ENCODE results near the gene FHIT. TPM values are rescaled to one million over a fixed set of nuclear protein-coding genes. Genes with fewer than 3 reads are reported as not detected.

The FHIT gene
- total and polyA plus RNA-seq, 5 experiments from 2014 or later: 11.7 to 32.3 (median 15.5) TPM

DNA sequence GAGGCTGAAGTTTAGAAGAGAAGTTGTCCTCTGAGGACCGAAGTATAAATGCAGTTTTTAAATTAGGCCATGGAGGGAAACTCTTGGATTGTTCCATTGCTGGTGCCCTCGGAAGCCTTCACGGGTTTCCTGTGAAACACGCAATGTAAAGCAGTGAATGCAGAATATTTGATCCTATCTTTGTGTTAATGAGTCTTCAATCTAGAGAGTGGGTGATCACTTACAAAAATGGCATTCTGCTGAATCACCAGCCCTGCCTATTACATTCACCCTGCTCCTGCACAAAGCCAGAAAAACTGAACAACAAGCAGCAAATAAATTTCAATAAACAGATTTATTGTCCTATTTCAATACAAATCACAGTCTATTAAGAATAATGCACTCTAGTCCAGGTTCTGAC, 1063.9 kb downstream of the FHIT start:
- no peak for ATAC-seq
- peaks cover 0 to 9% (median under 1%) of the 10 kb centered on the region in 4 donors for H3K4me1 Mint-ChIP-seq
- H3K36me3 Mint-ChIP-seq: no peaks in the 10 kb centered on the region
- peaks cover 0 to 2% (median 0%) of the 10 kb centered on the region in 9 donors for H3K9me3 Mint-ChIP-seq
- H3K27me3 Mint-ChIP-seq: no peaks in the 10 kb centered on the region
- POLR2A ChIA-PET: no interaction called here
- H3K27ac Mint-ChIP-seq: no peak overlapping the region
- H3K4me3 Mint-ChIP-seq: no peak overlapping the region
- no peak for DNase-seq

DNA sequence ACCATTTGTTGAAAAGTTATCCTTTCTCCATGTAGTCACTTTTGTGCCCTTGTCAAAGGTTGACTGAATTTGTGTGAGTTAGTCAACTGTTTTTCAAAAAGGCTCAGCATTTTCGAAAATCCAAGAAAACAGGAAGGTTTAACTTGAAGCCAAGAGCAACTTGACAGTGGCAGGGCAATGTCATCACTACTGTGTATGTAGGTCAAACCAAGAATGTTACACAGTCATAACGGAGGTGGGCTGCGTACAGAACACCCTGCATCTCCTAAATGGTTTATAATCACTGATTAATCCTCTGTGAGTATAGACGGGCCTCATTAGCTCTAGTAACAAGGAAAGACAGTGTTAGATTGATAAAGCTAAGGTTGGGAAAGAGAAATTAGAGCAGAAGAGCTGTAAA, 1064.9 kb downstream of the FHIT start:
- no peaks in the 10 kb centered on the region for H3K27me3 Mint-ChIP-seq
- H3K4me1 Mint-ChIP-seq: peaks cover 0 to 8% (median 0%) of the 10 kb centered on the region in 4 donors
- DNase-seq: no peak
- no peak for ATAC-seq
- no peak overlapping the region for H3K27ac Mint-ChIP-seq
- no peaks in the 10 kb centered on the region for H3K36me3 Mint-ChIP-seq
- peaks cover 0 to 2% (median 0%) of the 10 kb centered on the region in 9 donors for H3K9me3 Mint-ChIP-seq
- no peak overlapping the region for H3K4me3 Mint-ChIP-seq
- POLR2A ChIA-PET: no interaction called here

DNA sequence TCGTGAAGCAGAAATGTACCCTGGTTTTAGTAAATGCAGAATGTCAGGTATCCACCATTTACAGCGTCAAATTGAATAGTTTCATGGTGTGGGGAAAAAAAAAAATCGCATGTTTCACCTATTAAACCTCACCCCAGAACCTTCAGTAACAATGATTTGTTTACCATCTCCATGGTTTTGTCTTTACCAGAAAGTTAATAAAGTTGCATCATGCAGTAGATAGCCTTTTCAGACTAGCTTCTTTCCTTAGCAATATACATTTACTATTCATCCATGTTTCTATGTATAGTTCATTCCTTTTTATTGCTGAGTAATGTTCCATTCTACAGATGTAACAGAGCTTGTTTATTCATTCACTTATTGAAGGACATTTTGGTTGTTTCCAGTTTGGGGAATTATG, 1066.1 kb downstream of the FHIT start:
- Mint-ChIP-seq H3K9me3 (peaks cover 0 to 2% (median 0%) of the 10 kb centered on the region in 9 donors), H3K36me3 (no peaks in the 10 kb centered on the region), H3K27me3 (no peaks in the 10 kb centered on the region), H3K4me3 (no peak overlapping the region), H3K4me1 (peaks cover 0 to 8% (median 0%) of the 10 kb centered on the region in 4 donors), H3K27ac (no peak overlapping the region)
- POLR2A ChIA-PET: no interaction called here
- DNase-seq (no peak), ATAC-seq (no peak)

DNA sequence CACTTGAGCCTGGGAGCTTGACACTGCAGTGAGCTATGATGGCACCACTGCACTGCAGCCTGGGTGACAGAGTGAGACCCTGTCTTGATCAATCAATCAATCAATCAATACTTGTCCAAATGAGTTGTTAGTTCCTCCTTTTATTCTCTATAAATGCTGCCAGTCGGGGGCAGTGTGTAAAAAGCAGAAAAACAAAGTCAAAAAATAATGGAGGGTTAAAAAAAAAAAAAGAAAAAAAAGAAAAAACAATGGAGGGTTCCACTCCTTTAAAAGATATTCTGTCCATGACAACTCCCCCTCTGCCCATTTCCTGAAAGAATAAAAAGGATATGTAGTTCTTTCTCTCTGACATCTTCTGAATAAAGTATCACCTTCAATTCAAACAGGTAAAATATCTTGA, 1068.6 kb downstream of the FHIT start:
- H3K4me1 Mint-ChIP-seq: peaks cover 0 to 1% (median 0%) of the 10 kb centered on the region in 4 donors
- H3K4me3 Mint-ChIP-seq: no peak overlapping the region
- H3K27ac Mint-ChIP-seq: peak overlapping the region in 1 of 10 donors; percentile 8
- peaks cover 0 to 2% (median 0%) of the 10 kb centered on the region in 3 donors for H3K36me3 Mint-ChIP-seq
- DNase-seq: no peak
- peaks cover 0 to 2% (median 0%) of the 10 kb centered on the region in 9 donors for H3K9me3 Mint-ChIP-seq
- POLR2A ChIA-PET: no interaction called here
- no peak for ATAC-seq
- no peaks in the 10 kb centered on the region for H3K27me3 Mint-ChIP-seq

DNA sequence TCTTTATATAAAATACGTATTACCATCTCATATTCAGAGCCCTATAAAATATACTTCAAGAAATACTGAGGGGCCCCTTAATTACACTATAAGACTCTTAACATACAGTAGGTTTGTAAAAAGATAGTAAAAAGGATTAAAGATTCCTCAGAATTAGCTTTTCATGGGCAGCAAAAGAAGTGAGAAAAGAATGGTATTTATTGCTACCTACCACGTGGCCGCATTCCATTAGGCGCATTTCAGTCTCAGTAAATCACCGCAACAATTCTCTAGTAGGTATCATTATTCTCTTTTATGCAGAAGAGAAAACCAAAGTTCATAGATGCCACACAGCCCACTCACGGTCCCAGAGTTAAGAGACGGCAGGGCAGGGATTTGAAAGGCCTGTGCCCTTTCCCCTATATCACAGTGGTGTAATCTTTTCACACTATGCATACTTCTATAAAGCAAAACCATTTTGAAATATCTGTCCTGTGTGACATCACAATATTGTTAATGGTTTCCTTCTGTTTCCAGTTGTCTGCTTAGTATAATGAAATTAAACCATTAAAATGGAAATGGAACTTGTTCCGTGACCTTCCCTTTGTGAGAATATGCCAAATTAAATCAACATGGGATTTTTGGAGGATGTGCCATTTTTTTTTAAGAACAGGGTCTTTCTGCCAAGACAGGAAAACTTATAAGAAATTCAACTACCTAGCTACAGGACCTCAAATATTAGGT, 1072.2 kb downstream of the FHIT start:
- H3K9me3 Mint-ChIP-seq: peaks cover 0 to 1% (median 0%) of the 10 kb centered on the region in 9 donors
- H3K4me3 Mint-ChIP-seq: no peak overlapping the region
- POLR2A ChIA-PET: no interaction called here
- H3K27me3 Mint-ChIP-seq: no peaks in the 10 kb centered on the region
- ATAC-seq (no peak), DNase-seq (no peak)
- H3K36me3 Mint-ChIP-seq: peaks cover 0 to 2% (median 0%) of the 10 kb centered on the region in 3 donors
- H3K27ac Mint-ChIP-seq: no peak overlapping the region
- peaks cover 0 to 1% (median 0%) of the 10 kb centered on the region in 4 donors for H3K4me1 Mint-ChIP-seq

DNA sequence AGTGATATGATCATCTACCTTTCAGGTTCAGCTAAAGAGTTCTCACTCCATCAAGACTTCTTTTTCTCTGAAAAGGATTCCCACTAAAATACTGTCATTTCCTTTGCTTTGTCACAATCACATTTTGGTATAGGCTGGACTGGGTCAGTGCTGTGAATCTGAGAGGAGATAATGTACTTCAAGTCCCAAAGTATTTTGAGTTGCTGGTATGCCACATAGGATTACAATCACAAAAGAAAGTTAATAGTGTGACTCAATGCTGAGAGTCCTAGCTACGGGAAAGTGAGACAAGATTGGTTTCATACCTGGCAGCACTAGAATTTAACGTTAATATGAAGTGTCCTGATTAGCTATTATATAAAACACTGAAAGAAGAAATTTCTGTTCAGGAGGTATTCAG, 1073.5 kb downstream of the FHIT start:
- Mint-ChIP-seq H3K4me1 (peaks cover 0 to 1% (median 0%) of the 10 kb centered on the region in 4 donors), H3K27me3 (no peaks in the 10 kb centered on the region), H3K36me3 (peaks cover 0 to 2% (median 0%) of the 10 kb centered on the region in 3 donors), H3K9me3 (peaks cover 0 to 1% (median 0%) of the 10 kb centered on the region in 9 donors), H3K27ac (no peak overlapping the region), H3K4me3 (no peak overlapping the region)
- POLR2A ChIA-PET: interaction anchor here (0.6 kb wide), 1 partner anchor 134 kb away, joined by 3 read pairs; no protein-coding TSS in a partner anchor
- DNase-seq (no peak), ATAC-seq (no peak)

DNA sequence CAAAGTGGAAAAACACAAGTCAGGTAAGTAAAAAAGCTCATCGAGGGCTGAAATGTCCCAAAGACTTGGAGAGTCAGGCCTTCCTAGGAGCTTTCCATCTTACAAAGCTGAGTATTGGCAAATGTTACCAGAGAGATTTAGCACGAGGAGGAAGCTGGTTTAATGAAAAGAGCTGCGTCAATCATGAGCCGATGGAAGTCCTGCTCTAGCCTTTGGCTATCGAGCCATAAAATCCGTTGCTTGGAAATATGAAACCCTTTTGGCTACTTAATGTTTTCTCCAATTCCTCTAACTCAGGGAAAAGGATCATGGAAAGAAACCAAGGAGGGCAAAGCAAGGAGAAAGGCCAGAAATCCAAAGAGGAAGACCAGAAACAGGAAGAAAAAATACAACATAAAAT, 1074.6 kb downstream of the FHIT start:
- H3K36me3 Mint-ChIP-seq: peaks cover 0 to 2% (median 0%) of the 10 kb centered on the region in 3 donors

DNA sequence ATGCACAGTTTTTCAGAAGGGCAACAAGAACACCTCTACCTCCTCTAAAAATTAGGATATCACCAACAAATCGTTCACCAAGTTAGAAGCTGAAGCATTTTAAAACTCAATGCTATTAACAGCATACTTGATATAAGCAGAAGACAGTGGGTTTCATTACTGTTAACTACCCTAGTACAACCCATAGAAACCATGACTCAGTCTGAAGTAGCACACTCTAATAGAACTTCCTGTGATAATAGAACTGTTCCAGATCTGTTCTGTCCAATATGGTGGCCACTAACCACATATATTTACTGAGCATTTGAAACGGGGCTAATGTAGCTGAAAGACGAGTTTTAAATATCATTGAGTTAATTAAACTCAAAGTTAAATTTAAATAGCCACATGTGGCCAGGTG, 1075.6 kb downstream of the FHIT start:
- H3K36me3 Mint-ChIP-seq: peaks cover 0 to 2% (median 0%) of the 10 kb centered on the region in 3 donors
- H3K27ac Mint-ChIP-seq: no peak overlapping the region
- H3K4me1 Mint-ChIP-seq: peaks cover 0 to 1% (median 0%) of the 10 kb centered on the region in 4 donors
- H3K27me3 Mint-ChIP-seq: no peaks in the 10 kb centered on the region
- DNase-seq (no peak), ATAC-seq (no peak)
- H3K9me3 Mint-ChIP-seq: peaks cover 0 to 1% (median 0%) of the 10 kb centered on the region in 9 donors
- H3K4me3 Mint-ChIP-seq: no peak overlapping the region
- POLR2A ChIA-PET: no interaction called here

More for the DNA sequence above, 1074.6 kb downstream of the FHIT start:
- peaks cover 0 to 1% (median 0%) of the 10 kb centered on the region in 9 donors for H3K9me3 Mint-ChIP-seq
- no peak overlapping the region for H3K27ac Mint-ChIP-seq
- DNase-seq (no peak), ATAC-seq (no peak)
- H3K4me3 Mint-ChIP-seq: no peak overlapping the region
- POLR2A ChIA-PET: no interaction called here
- H3K27me3 Mint-ChIP-seq: no peaks in the 10 kb centered on the region
- H3K4me1 Mint-ChIP-seq: peaks cover 0 to 1% (median 0%) of the 10 kb centered on the region in 4 donors

DNA sequence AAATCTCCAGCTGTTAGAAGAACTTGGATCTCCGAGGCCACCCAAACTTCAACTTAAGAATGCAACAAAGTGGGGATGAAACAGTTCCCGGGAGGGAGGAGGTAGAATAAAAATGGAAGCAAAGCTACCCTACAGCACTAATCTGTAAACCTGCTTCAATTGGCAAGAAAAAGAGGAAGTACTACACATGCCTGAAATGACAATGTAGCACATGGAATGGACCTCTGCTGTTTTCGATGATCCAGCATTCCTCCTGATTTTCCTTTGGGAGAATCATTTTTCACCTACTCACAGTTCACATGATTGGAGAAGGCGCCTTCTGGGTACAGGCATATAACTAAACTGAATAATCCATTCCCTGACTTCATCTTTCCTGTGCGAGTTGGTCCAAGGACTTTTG, 1081.5 kb downstream of the FHIT start:
- POLR2A ChIA-PET: no interaction called here

DNA sequence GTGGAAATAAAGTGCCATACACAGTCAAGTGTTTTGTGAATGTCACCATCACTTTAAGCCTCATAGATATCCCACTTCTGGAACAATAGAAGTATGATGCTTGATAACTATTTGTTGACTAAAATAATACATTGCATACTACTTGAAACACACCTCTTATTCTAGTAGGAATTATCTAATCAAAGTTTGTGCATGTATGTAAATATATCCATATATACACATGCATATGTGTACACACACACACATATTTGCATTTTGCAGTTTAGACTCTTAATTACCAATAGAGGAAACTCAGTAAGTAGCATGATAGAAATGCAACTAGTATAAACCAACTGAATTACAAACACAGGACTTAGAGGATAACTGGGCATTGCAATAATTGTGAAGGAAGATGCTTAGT, 1084.1 kb downstream of the FHIT start:
- no peak for ATAC-seq

More for the DNA sequence above, 1081.5 kb downstream of the FHIT start:
- no peaks in the 10 kb centered on the region for H3K27me3 Mint-ChIP-seq
- no peaks in the 10 kb centered on the region for H3K36me3 Mint-ChIP-seq
- H3K4me1 Mint-ChIP-seq: peaks cover 0 to 5% (median under 1%) of the 10 kb centered on the region in 4 donors
- no peak for DNase-seq
- H3K9me3 Mint-ChIP-seq: no peaks in the 10 kb centered on the region
- no peak for ATAC-seq
- no peak overlapping the region for H3K4me3 Mint-ChIP-seq
- H3K27ac Mint-ChIP-seq: peak overlapping the region in 1 of 10 donors; percentile 7

DNA sequence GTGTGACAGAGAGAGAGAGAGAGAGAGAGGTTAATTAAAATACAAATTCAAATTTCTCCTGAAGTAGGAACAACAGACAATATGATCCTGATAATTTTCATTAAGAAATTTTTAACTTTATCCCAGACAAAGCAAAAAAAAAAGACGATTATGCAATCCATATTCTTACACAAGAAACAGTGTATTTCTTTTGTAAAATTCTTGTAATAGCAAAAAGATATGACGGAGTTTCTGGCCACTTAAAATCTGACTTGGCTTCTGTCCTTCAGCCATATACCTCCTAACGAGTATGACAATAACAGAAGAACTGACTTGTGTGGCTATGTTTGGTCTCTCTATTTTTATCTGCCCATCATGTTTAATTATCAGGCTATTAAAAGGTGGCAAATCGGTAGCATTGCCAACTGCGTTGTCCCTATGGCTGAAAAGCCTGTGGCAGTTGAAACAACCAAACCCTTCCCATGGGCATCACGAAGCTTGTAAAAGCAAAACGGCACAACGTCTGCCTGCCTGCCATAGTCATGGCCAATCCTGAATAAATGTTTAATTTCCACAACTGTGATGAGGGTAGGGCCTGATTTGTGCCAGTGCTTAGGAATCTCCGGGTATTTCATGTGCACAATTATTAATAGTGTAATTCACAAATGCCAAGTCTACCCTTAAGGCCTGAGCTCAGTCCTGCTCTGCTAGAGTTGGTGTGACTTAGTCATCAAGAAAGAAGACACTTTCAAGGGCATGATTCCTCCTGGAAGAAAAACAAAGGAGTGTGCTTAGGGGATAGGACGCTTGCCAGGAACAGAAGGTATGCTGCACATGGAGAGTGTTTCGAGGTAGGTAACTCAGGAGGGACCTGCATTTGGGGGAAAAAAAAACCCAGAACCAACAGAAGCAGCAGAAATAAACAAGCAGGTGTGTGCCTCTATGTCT, 1090.2 kb downstream of the FHIT start:
- DNase-seq (no peak), ATAC-seq (no peak)
- POLR2A ChIA-PET: no interaction called here
- H3K27me3 Mint-ChIP-seq: no peaks in the 10 kb centered on the region
- H3K4me1 Mint-ChIP-seq: peaks cover 7 to 23% (median 9%) of the 10 kb centered on the region in 4 donors
- peak overlapping the region in 1 of 10 donors; percentile 19 for H3K27ac Mint-ChIP-seq
- H3K4me3 Mint-ChIP-seq: no peak overlapping the region
- peaks cover 0 to 2% (median 0%) of the 10 kb centered on the region in 9 donors for H3K9me3 Mint-ChIP-seq
- no peaks in the 10 kb centered on the region for H3K36me3 Mint-ChIP-seq

More for the DNA sequence above, 1084.1 kb downstream of the FHIT start:
- Mint-ChIP-seq H3K36me3 (no peaks in the 10 kb centered on the region), H3K27me3 (no peaks in the 10 kb centered on the region), H3K9me3 (peaks cover 0 to 2% (median 0%) of the 10 kb centered on the region in 9 donors), H3K27ac (no peak overlapping the region), H3K4me3 (no peak overlapping the region), H3K4me1 (peaks cover 0 to 11% (median 5%) of the 10 kb centered on the region in 4 donors)
- POLR2A ChIA-PET: no interaction called here
- no peak for DNase-seq

DNA sequence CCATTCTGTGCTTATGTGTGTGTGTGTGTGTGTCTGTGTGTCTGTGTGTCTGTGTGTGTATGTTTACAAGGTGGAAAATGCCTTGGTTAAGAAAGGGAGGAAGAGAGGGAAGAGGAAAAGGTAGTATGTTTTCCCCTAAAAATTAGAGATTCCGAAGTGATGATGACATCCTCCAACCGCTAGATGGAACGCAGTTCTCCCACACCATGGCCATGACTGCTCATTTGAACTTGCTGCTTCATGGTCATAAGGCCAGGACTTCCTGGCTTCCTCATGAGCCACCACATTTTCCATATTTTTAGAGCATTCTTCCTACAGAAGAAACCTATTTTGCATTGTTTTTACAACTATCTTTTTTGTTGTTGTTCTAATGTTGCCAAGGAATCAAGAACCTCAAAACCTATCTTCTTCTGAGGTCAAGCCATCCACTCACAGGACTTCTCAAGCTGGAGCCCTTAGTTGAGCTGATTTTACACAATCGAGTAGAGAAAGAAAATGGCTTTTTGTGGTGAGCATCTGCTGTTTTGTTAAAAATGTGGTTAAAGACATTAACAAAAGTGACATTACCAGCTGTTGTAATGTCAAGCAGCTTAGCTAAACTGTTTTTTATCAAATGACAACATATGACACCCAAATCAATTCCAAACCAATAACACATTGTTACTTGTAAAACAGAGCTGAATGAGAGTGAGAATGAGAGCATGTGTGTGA, 1091.0 kb downstream of the FHIT start:
- DNase-seq (no peak), ATAC-seq (no peak)
- Mint-ChIP-seq H3K4me1 (peaks cover 7 to 23% (median 11%) of the 10 kb centered on the region in 4 donors), H3K36me3 (no peaks in the 10 kb centered on the region), H3K4me3 (no peak overlapping the region), H3K27ac (peak overlapping the region in 1 of 10 donors; percentile 10), H3K27me3 (no peaks in the 10 kb centered on the region), H3K9me3 (peaks cover 0 to 2% (median 0%) of the 10 kb centered on the region in 9 donors)
- POLR2A ChIA-PET: no interaction called here

Measured in naive thymus-derived CD8-positive, alpha-beta T cell (primary cell).